Panc1 (cell line): Measurements from ENCODE around the gene MAP3K4. TPM values are rescaled to one million over a fixed set of nuclear protein-coding genes. Genes with fewer than 3 reads are reported as not detected.

Source experiments
- ATAC-seq: fragments of 200-7000 bp; cut with Tn5 transposase; 2 replicates; pipeline ENCODE4 v1.9.1; 2020; ENCODE audit warnings: mild to moderate bottlenecking, moderate library complexity
- BruUV-seq: library from RNA; stranded (reverse); fragments of 400-500 nt; replicated peaks from 2 replicates; lab custom pipeline; 2021; lab: Mats Ljungman, UMichigan
- CTCF ChIA-PET: fragments of 300-600 bp; sonication (Branson Sonifier 250); formaldehyde crosslinking; loops from one replicate; lab custom pipeline; 2022; ENCODE audit warnings: antibody characterized with exemption; lab: Charles Lee
- POLR2A ChIA-PET: fragments of 300-600 bp; sonication (Branson Sonifier 250); formaldehyde crosslinking; loops from one replicate; lab custom pipeline; 2022; ENCODE audit warnings: antibody characterized with exemption; lab: Charles Lee
- DNase-seq: peaks from one replicate; pipeline ENCODE4 v3.0.0-alpha.2; 2010; ENCODE audit warnings: low read depth, low spot score
- H3K27ac ChIP-seq: 2 replicates; pipeline ENCODE4 v1.5.1; 2011; ENCODE audit warnings: mild to moderate bottlenecking, low read length, inconsistent platforms
- H3K27me3 ChIP-seq: fragments of 200-500 bp; sonication (Bioruptor generic); 2 replicates; pipeline ENCODE4 v1.6.0; 2014; ENCODE audit warnings: low read length, inconsistent platforms; ENCODE audit not compliant: control insufficient read depth, insufficient read depth
- H3K36me3 ChIP-seq: fragments of 200-500 bp; sonication (Bioruptor generic); 2 replicates; pipeline ENCODE4 v1.5.1; 2014; ENCODE audit warnings: inconsistent platforms, mild to moderate bottlenecking, low read length, moderate library complexity; ENCODE audit not compliant: control insufficient read depth, insufficient read depth
- H3K4me1 ChIP-seq: 2 replicates; pipeline ENCODE4 v1.5.1; 2011; ENCODE audit warnings: inconsistent platforms, mild to moderate bottlenecking, low read length, moderate library complexity; ENCODE audit not compliant: control insufficient read depth, insufficient read depth
- H3K4me3 ChIP-seq, 2 experiments: 2 replicates each; pipeline ENCODE4 v1.5.1; 2011 to 2012; ENCODE audit warnings: low read depth in 2 of 2, low read length in 2 of 2, mild to moderate bottlenecking in 2 of 2, inconsistent platforms in 1 of 2, moderate library complexity in 1 of 2
- H3K9me3 ChIP-seq: fragments of 200-500 bp; sonication (Bioruptor generic); 2 replicates; pipeline ENCODE4 v1.5.1; 2014; ENCODE audit warnings: low read depth, mild to moderate bottlenecking, inconsistent platforms, low read length, moderate library complexity; ENCODE audit not compliant: control insufficient read depth, insufficient read depth
- POLR2AphosphoS5 ChIP-seq: IDR thresholded peaks from 2 replicates; pipeline ENCODE4 v1.6.1; 2012; ENCODE audit warnings: mild to moderate bottlenecking, low read depth, low read length, moderate library complexity
- REST ChIP-seq, 2 experiments: IDR thresholded peaks; 2 replicates each; pipeline ENCODE4 v1.6.1; 2011 to 2012; ENCODE audit warnings: low read depth in 2 of 2, control low read depth in 1 of 2, low read length in 1 of 2, mild to moderate bottlenecking in 1 of 2, moderate library complexity in 1 of 2; ENCODE audit not compliant: insufficient read depth in 1 of 2
- SIN3A ChIP-seq: IDR thresholded peaks from 2 replicates; pipeline ENCODE4 v1.6.1; 2012; ENCODE audit warnings: low read depth, mild to moderate bottlenecking, low read length, moderate library complexity, borderline replicate concordance; ENCODE audit not compliant: insufficient read depth
- TCF7L2 ChIP-seq: IDR thresholded peaks from 2 replicates; pipeline ENCODE4 v1.6.1; 2011; ENCODE audit warnings: mild to moderate bottlenecking, low read depth, low read length, inconsistent platforms
- in situ Hi-C: cut with HindIII; loops from 2 replicates; pipeline ENCODE4 v1.10.0; 2016; ENCODE audit warnings: low sequenced_read_pairs, low pct_unique_long_range_greater_than_20kb
- intact Hi-C: fragments of 100-400 bp; cut with micrococcal nuclease; formaldehyde crosslinking; loops from one replicate; pipeline ENCODE4 v1.10.0; 2022; ENCODE audit not compliant: unreplicated experiment
- total RNA-seq: library from RNA; stranded (reverse); gene quantifications from one replicate; pipeline ENCODE4 v1.2.1, GENCODE V29; 2021; ENCODE audit not compliant: unreplicated experiment
- TF ChIP-seq, protein P1 (sequence below): fragments of 450-650 bp; IDR thresholded peaks from 2 replicates; pipeline ENCODE4 v1.5.1; 2017; ENCODE audit warnings: mild to moderate bottlenecking

Gene MAP3K4
- total RNA-seq, 1 experiment from 2014 or later = 49.3 TPM

- intact Hi-C loops (loop anchor here (10.0 kb wide), 1 partner anchor 157 kb away; no protein-coding TSS in a partner anchor), in situ Hi-C loops (no loop called here)
- ChIA-PET CTCF (no interaction called here), POLR2A (no interaction called here)
- DNase-seq (no peak), ATAC-seq (no peak)
- Histone ChIP-seq H3K4me3 (no peak overlapping the region), H3K9me3 (no peaks in the 10 kb centered on the region), H3K4me1 (no peaks in the 10 kb centered on the region), H3K27ac (no peak overlapping the region), H3K27me3 (no peaks in the 10 kb centered on the region), H3K36me3 (peaks cover 40% of the 10 kb centered on the region)
- no TSS peak for BruUV-seq
- TF ChIP-seq, protein P1, sequence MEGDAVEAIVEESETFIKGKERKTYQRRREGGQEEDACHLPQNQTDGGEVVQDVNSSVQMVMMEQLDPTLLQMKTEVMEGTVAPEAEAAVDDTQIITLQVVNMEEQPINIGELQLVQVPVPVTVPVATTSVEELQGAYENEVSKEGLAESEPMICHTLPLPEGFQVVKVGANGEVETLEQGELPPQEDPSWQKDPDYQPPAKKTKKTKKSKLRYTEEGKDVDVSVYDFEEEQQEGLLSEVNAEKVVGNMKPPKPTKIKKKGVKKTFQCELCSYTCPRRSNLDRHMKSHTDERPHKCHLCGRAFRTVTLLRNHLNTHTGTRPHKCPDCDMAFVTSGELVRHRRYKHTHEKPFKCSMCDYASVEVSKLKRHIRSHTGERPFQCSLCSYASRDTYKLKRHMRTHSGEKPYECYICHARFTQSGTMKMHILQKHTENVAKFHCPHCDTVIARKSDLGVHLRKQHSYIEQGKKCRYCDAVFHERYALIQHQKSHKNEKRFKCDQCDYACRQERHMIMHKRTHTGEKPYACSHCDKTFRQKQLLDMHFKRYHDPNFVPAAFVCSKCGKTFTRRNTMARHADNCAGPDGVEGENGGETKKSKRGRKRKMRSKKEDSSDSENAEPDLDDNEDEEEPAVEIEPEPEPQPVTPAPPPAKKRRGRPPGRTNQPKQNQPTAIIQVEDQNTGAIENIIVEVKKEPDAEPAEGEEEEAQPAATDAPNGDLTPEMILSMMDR = no peak
- no peak for TF ChIP-seq REST (IDR thresholded peaks at IDR 0.05; ENCODE audit: insufficient read depth in 1 of 2, low read depth in 2 of 2, low read length in 1 of 2)
- no peak for TF ChIP-seq SIN3A
- no peak for TF ChIP-seq POLR2AphosphoS5
- no peak for TF ChIP-seq TCF7L2
Measured at GRCh38 chr6:161091972-161092701, 100.6 kb downstream of the MAP3K4 start.

GRCh38 chr6:161094955-161095354, 103.4 kb downstream of the MAP3K4 start:
- CTCF ChIA-PET = no interaction called here
- peaks cover 34% of the 10 kb centered on the region for H3K36me3 ChIP-seq
- in situ Hi-C loops = no loop called here

More at GRCh38 chr6:161094955-161095354, 103.4 kb downstream of the MAP3K4 start:
- no peaks in the 10 kb centered on the region for H3K4me1 ChIP-seq
- POLR2A ChIA-PET = no interaction called here
- no peaks in the 10 kb centered on the region for H3K27me3 ChIP-seq
- BruUV-seq = no TSS peak
- TF ChIP-seq POLR2AphosphoS5 (no peak), SIN3A (no peak), REST (IDR thresholded peaks at IDR 0.05; ENCODE audit: insufficient read depth in 1 of 2, low read depth in 2 of 2, low read length in 1 of 2) (no peak), TCF7L2 (no peak)
- TF ChIP-seq, protein P1 = no peak
- ATAC-seq = no peak
- H3K4me3 ChIP-seq = no peak overlapping the region
- no peak for DNase-seq
- no peak overlapping the region for H3K27ac ChIP-seq
- H3K9me3 ChIP-seq = no peaks in the 10 kb centered on the region
- intact Hi-C loops = loop anchor here (10.0 kb wide), 1 partner anchor 160 kb away; no protein-coding TSS in a partner anchor
